ENCODE measurements around the gene COPS8. TPM values are rescaled to one million over a fixed set of nuclear protein-coding genes. Genes with fewer than 3 reads are reported as not detected.
A peak's percentile ranks its signal among the peaks of the same experiment; 100 is the strongest.

The COPS8 gene
- total RNA-seq, result 58.8 and 63.8 TPM in 2 replicates

GRCh38 chr2:237085248-237086221 lies at the start of gene COPS8:
Gene COPS8 (plus strand): TSS chr2:237085889. CDS start chr2:237085965, 76 bp downstream.
- Mint-ChIP-seq H3K36me3 (ENCODE audit: low read depth) (peaks cover 7% of the 10 kb centered on the region), H3K4me1 (ENCODE audit: low read depth) (peaks cover 10% of the 10 kb centered on the region)
- intact Hi-C loops (cut with micrococcal nuclease), result no loop called here

GRCh38 chr2:237039301-237040031 lies 46.2 kb upstream of the COPS8 start:
- Mint-ChIP-seq H3K36me3 (ENCODE audit: low read depth) (no peaks in the 10 kb centered on the region), H3K27me3 (ENCODE audit: low read depth) (no peaks in the 10 kb centered on the region), H3K4me1 (ENCODE audit: low read depth) (no peaks in the 10 kb centered on the region), H3K9me3 (no peaks in the 10 kb centered on the region), H3K27ac (no peak overlapping the region), H3K4me3 (ENCODE audit: low read depth) (no peak overlapping the region)
- intact Hi-C loops (cut with micrococcal nuclease), result no loop called here
- DNase-seq (ENCODE audit: low spot score), result no peak

More at GRCh38 chr2:237085248-237086221, at the start of gene COPS8:
- Mint-ChIP-seq H3K9me3 (no peaks in the 10 kb centered on the region), H3K4me3 (ENCODE audit: low read depth) (peak within 1 kb of the TSS; percentile 97), H3K27ac (peak within 1 kb of the TSS; percentile 97), H3K27me3 (ENCODE audit: low read depth) (no peaks in the 10 kb centered on the region)
- peak; percentile 88 for DNase-seq (ENCODE audit: low spot score)

GRCh38 chr2:237041231-237041630 lies 44.5 kb upstream of the COPS8 start:
- H3K27me3 Mint-ChIP-seq (ENCODE audit: low read depth), result no peaks in the 10 kb centered on the region
- no peak for DNase-seq (ENCODE audit: low spot score)
- H3K27ac Mint-ChIP-seq, result no peak overlapping the region
- no peaks in the 10 kb centered on the region for H3K9me3 Mint-ChIP-seq
- intact Hi-C loops (cut with micrococcal nuclease), result no loop called here
- H3K36me3 Mint-ChIP-seq (ENCODE audit: low read depth), result no peaks in the 10 kb centered on the region
- no peaks in the 10 kb centered on the region for H3K4me1 Mint-ChIP-seq (ENCODE audit: low read depth)
- no peak overlapping the region for H3K4me3 Mint-ChIP-seq (ENCODE audit: low read depth)

GRCh38 chr2:237042101-237042500 lies 43.6 kb upstream of the COPS8 start:
- Mint-ChIP-seq H3K9me3 (no peaks in the 10 kb centered on the region), H3K36me3 (ENCODE audit: low read depth) (no peaks in the 10 kb centered on the region), H3K27ac (no peak overlapping the region), H3K4me1 (ENCODE audit: low read depth) (no peaks in the 10 kb centered on the region), H3K4me3 (ENCODE audit: low read depth) (no peak overlapping the region), H3K27me3 (ENCODE audit: low read depth) (no peaks in the 10 kb centered on the region)
- no peak for DNase-seq (ENCODE audit: low spot score)
- intact Hi-C loops (cut with micrococcal nuclease), result no loop called here

- Mint-ChIP-seq H3K27ac (no peak overlapping the region), H3K4me1 (ENCODE audit: low read depth) (no peaks in the 10 kb centered on the region), H3K4me3 (ENCODE audit: low read depth) (no peak overlapping the region), H3K36me3 (ENCODE audit: low read depth) (no peaks in the 10 kb centered on the region), H3K27me3 (ENCODE audit: low read depth) (peaks cover 2% of the 10 kb centered on the region), H3K9me3 (peaks cover 4% of the 10 kb centered on the region)
- DNase-seq (ENCODE audit: low spot score), result no peak
- intact Hi-C loops (cut with micrococcal nuclease), result no loop called here
Observed at GRCh38 chr2:237043866-237044265, 41.8 kb upstream of the COPS8 start.

GRCh38 chr2:237044281-237044680 lies 41.4 kb upstream of the COPS8 start:
- intact Hi-C loops (cut with micrococcal nuclease), result no loop called here
- Mint-ChIP-seq H3K27me3 (ENCODE audit: low read depth) (peaks cover 2% of the 10 kb centered on the region), H3K4me3 (ENCODE audit: low read depth) (no peak overlapping the region), H3K9me3 (peaks cover 7% of the 10 kb centered on the region), H3K4me1 (ENCODE audit: low read depth) (no peaks in the 10 kb centered on the region), H3K36me3 (ENCODE audit: low read depth) (no peaks in the 10 kb centered on the region), H3K27ac (no peak overlapping the region)
- DNase-seq (ENCODE audit: low spot score), result no peak

GRCh38 chr2:237045449-237045848 lies 40.2 kb upstream of the COPS8 start:
- intact Hi-C loops (cut with micrococcal nuclease), result no loop called here
- Mint-ChIP-seq H3K27me3 (ENCODE audit: low read depth) (peaks cover 6% of the 10 kb centered on the region), H3K9me3 (peaks cover 13% of the 10 kb centered on the region), H3K36me3 (ENCODE audit: low read depth) (no peaks in the 10 kb centered on the region), H3K27ac (no peak overlapping the region), H3K4me3 (ENCODE audit: low read depth) (no peak overlapping the region), H3K4me1 (ENCODE audit: low read depth) (no peaks in the 10 kb centered on the region)
- no peak for DNase-seq (ENCODE audit: low spot score)

GRCh38 chr2:237048595-237048994 lies 37.1 kb upstream of the COPS8 start:
- Mint-ChIP-seq H3K4me3 (ENCODE audit: low read depth) (no peak overlapping the region), H3K4me1 (ENCODE audit: low read depth) (no peaks in the 10 kb centered on the region), H3K27me3 (ENCODE audit: low read depth) (peaks cover 6% of the 10 kb centered on the region), H3K9me3 (peaks cover 13% of the 10 kb centered on the region), H3K36me3 (ENCODE audit: low read depth) (no peaks in the 10 kb centered on the region), H3K27ac (no peak overlapping the region)
- DNase-seq (ENCODE audit: low spot score), result no peak
- intact Hi-C loops (cut with micrococcal nuclease), result no loop called here

GRCh38 chr2:237051861-237052260 lies 33.8 kb upstream of the COPS8 start:
- no peak for DNase-seq (ENCODE audit: low spot score)
- peaks cover 6% of the 10 kb centered on the region for H3K27me3 Mint-ChIP-seq (ENCODE audit: low read depth)
- no peaks in the 10 kb centered on the region for H3K4me1 Mint-ChIP-seq (ENCODE audit: low read depth)
- H3K36me3 Mint-ChIP-seq (ENCODE audit: low read depth), result no peaks in the 10 kb centered on the region
- intact Hi-C loops (cut with micrococcal nuclease), result no loop called here
- H3K27ac Mint-ChIP-seq, result no peak overlapping the region
- peaks cover 13% of the 10 kb centered on the region for H3K9me3 Mint-ChIP-seq
- H3K4me3 Mint-ChIP-seq (ENCODE audit: low read depth), result no peak overlapping the region

GRCh38 chr2:237053066-237053465 lies 32.6 kb upstream of the COPS8 start:
- intact Hi-C loops (cut with micrococcal nuclease), result no loop called here
- H3K4me3 Mint-ChIP-seq (ENCODE audit: low read depth), result no peak overlapping the region
- peaks cover 3% of the 10 kb centered on the region for H3K4me1 Mint-ChIP-seq (ENCODE audit: low read depth)
- no peak overlapping the region for H3K27ac Mint-ChIP-seq
- H3K36me3 Mint-ChIP-seq (ENCODE audit: low read depth), result no peaks in the 10 kb centered on the region
- H3K9me3 Mint-ChIP-seq, result peaks cover 13% of the 10 kb centered on the region
- peaks cover 7% of the 10 kb centered on the region for H3K27me3 Mint-ChIP-seq (ENCODE audit: low read depth)
- no peak for DNase-seq (ENCODE audit: low spot score)

- Mint-ChIP-seq H3K4me3 (ENCODE audit: low read depth) (no peak overlapping the region), H3K36me3 (ENCODE audit: low read depth) (no peaks in the 10 kb centered on the region), H3K9me3 (no peaks in the 10 kb centered on the region), H3K27me3 (ENCODE audit: low read depth) (peaks cover 1% of the 10 kb centered on the region), H3K27ac (no peak overlapping the region), H3K4me1 (ENCODE audit: low read depth) (peaks cover 15% of the 10 kb centered on the region)
- DNase-seq (ENCODE audit: low spot score), result no peak
- intact Hi-C loops (cut with micrococcal nuclease), result loop anchor here (5.0 kb wide), 1 partner anchor 88 kb away; no protein-coding TSS in a partner anchor
Observed at GRCh38 chr2:237055386-237056100, 30.1 kb upstream of the COPS8 start.

GRCh38 chr2:237056287-237056875 lies 29.3 kb upstream of the COPS8 start:
- no peak overlapping the region for H3K27ac Mint-ChIP-seq
- no peak overlapping the region for H3K4me3 Mint-ChIP-seq (ENCODE audit: low read depth)
- intact Hi-C loops (cut with micrococcal nuclease), result loop anchor here (5.0 kb wide), 1 partner anchor 89 kb away; no protein-coding TSS in a partner anchor
- H3K36me3 Mint-ChIP-seq (ENCODE audit: low read depth), result no peaks in the 10 kb centered on the region
- peaks cover 15% of the 10 kb centered on the region for H3K4me1 Mint-ChIP-seq (ENCODE audit: low read depth)
- H3K27me3 Mint-ChIP-seq (ENCODE audit: low read depth), result peaks cover 1% of the 10 kb centered on the region
- no peak for DNase-seq (ENCODE audit: low spot score)
- H3K9me3 Mint-ChIP-seq, result no peaks in the 10 kb centered on the region
